ENCODE measurements around the gene ANKUB1. TPM values are rescaled to one million over a fixed set of nuclear protein-coding genes. Genes with fewer than 3 reads are reported as not detected.

ANKUB1 gene
- total and polyA plus RNA-seq, 7 donors: 2.9 TPM; not detected in 6

DNA sequence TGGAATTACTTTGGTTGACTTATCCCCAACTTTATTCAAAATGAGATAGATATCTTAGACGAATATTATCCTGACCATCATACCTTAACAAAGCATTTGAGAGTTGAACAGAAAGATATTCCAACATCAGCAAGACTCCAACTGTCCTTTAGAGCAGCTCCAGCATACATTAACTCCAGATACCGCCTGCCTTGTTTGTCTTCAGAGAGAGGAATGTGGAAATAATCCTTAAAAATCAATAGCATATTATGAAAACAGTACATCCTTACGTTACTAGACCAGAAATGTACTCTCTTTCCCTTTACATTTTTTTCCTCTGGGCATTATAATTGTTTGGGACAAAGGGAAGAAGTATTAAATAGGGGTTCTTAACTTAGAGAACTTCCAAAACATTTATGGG is 1.7 kb downstream of the ANKUB1 start:
- Histone ChIP-seq H3K27ac (no peak overlapping the region), H3K4me3 (no peak overlapping the region), H3K4me1 (no peaks in the 10 kb centered on the region), H3K27me3 (ENCODE audit: insufficient read depth in 3 of 3, low read length in 2 of 3) (peaks cover 0 to 10% (median 8%) of the 10 kb centered on the region in 3 donors), H3K36me3 (ENCODE audit: insufficient read depth in 1 of 2, low read depth in 1 of 2) (no peaks in the 10 kb centered on the region), H3K9me3 (no peaks in the 10 kb centered on the region)
- TF ChIP-seq, protein P1, sequence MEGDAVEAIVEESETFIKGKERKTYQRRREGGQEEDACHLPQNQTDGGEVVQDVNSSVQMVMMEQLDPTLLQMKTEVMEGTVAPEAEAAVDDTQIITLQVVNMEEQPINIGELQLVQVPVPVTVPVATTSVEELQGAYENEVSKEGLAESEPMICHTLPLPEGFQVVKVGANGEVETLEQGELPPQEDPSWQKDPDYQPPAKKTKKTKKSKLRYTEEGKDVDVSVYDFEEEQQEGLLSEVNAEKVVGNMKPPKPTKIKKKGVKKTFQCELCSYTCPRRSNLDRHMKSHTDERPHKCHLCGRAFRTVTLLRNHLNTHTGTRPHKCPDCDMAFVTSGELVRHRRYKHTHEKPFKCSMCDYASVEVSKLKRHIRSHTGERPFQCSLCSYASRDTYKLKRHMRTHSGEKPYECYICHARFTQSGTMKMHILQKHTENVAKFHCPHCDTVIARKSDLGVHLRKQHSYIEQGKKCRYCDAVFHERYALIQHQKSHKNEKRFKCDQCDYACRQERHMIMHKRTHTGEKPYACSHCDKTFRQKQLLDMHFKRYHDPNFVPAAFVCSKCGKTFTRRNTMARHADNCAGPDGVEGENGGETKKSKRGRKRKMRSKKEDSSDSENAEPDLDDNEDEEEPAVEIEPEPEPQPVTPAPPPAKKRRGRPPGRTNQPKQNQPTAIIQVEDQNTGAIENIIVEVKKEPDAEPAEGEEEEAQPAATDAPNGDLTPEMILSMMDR (IDR thresholded peaks at IDR 0.05): no peak
- no peak for ATAC-seq
- 65 to 75% (median 74%) methylated on average over 3 of the region's 3 CpGs for WGBS, 3 donors
- no peak for DNase-seq
- intact Hi-C loops (cut with DNase I): no loop called here

DNA sequence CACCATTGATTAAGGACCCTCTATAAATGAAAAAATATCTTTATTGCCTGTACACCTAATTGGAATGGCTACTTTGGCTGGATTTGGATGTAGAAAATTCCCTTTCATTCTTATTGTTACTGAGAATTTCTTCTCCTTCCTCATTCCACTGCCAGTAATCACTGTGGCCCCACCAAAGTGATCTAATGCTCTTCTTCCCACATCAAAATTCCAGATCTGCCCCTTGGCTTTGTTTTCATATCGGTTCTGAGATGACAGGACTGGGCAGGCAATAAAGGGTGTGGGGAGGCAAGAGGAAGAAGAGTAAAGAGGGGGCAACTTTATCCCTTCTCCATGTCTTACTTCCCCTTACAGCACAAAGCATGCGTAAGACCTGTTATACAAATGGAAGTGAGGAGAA is 2.1 kb downstream of the ANKUB1 start:
- WGBS, 3 donors: 79 to 85% (median 83%) methylated on average over 2 of the region's 2 CpGs
- DNase-seq (no peak), ATAC-seq (no peak)
- Histone ChIP-seq H3K9me3 (no peaks in the 10 kb centered on the region), H3K4me3 (no peak overlapping the region), H3K4me1 (no peaks in the 10 kb centered on the region), H3K27me3 (ENCODE audit: insufficient read depth in 3 of 3, low read length in 2 of 3) (peaks cover 0 to 10% (median 8%) of the 10 kb centered on the region in 3 donors), H3K27ac (no peak overlapping the region), H3K36me3 (ENCODE audit: insufficient read depth in 1 of 2, low read depth in 1 of 2) (no peaks in the 10 kb centered on the region)
- intact Hi-C loops (cut with DNase I): no loop called here
- TF ChIP-seq, protein P1 (IDR thresholded peaks at IDR 0.05): no peak

DNA sequence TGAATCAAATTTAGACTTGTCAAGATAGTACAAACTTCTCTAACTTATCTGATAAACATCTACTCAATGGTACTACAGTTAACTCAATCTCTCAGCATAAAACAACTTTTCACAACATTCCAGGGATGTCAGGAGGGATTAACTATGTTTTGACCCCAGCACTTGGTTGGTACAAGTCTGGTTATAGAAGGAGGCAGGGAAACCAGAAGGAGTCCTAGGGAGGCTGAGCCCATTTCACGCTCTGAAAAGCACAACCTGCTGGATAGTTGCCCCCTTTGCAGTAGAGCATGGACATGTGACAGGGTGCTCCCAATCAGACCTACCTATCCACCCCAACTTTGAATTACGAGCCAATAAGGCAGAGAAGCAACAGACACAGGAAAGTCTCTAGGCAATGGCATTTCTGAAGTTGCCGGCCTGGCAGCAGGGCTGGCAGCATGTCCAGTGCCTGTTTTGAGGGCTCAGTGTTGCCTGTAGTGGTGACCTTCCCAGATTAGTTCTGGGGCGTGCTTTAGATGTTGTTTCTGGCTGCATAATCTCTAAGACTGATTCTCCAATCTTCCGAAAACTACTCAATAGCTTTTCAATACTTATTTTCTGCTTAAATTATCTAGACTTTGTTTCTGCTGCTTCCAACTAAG is 8.2 kb downstream of the ANKUB1 start:
- no peaks in the 10 kb centered on the region for H3K36me3 ChIP-seq (ENCODE audit: insufficient read depth in 1 of 2, low read depth in 1 of 2)
- TF ChIP-seq, protein P1 (IDR thresholded peaks at IDR 0.05): no peak
- H3K27ac ChIP-seq: no peak overlapping the region
- 66 to 83% (median 68%) methylated on average over 5 of the region's 5 CpGs for WGBS, 3 donors
- DNase-seq (no peak), ATAC-seq (no peak)
- intact Hi-C loops (cut with DNase I): no loop called here
- no peak overlapping the region for H3K4me3 ChIP-seq
- H3K4me1 ChIP-seq: no peaks in the 10 kb centered on the region
- H3K27me3 ChIP-seq (ENCODE audit: insufficient read depth in 3 of 3, low read length in 2 of 3): no peaks in the 10 kb centered on the region
- no peaks in the 10 kb centered on the region for H3K9me3 ChIP-seq

DNA sequence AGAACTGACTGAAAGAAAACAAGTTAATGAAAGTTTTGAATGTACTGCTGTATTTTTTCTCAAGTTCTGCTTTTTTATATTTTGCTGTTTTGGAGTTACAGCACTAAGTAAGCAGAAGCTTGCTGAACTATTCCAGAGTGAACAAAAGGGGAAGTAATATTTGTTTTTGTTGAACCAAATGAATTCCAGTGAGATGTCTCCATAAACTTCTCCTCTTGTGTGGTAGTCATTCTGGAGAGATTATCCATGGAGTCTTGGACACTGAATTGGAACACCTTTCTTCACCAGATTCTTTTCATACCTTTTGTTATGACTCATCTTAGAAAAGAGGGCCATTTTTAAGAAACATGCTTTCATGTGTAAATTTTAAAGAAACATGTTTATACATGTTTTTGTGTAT is 8.8 kb downstream of the ANKUB1 start:
- Histone ChIP-seq H3K4me1 (no peaks in the 10 kb centered on the region), H3K4me3 (no peak overlapping the region), H3K27me3 (ENCODE audit: insufficient read depth in 3 of 3, low read length in 2 of 3) (no peaks in the 10 kb centered on the region), H3K36me3 (ENCODE audit: insufficient read depth in 1 of 2, low read depth in 1 of 2) (no peaks in the 10 kb centered on the region), H3K9me3 (no peaks in the 10 kb centered on the region), H3K27ac (no peak overlapping the region)
- ATAC-seq (no peak), DNase-seq (no peak)
- TF ChIP-seq, protein P1 (IDR thresholded peaks at IDR 0.05): no peak
- intact Hi-C loops (cut with DNase I): no loop called here

DNA sequence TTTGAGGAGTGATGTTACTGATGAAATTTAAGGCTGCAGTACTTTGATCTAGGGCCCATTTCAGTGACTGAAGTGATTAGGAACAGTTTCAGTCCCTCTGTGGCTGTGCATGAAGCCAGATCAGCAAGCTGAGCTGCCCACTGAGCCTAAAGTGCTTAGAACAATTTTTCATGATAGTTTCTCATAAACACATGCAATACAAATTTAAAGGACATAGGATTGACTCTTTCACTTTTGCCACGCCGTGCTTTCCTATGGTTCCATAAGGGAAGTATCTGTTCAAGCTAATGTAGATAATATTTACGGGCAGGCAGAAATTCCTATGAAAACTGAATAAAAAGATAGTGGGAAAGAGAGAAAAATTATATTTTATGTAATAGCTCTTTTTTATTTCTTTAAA is 10.6 kb downstream of the ANKUB1 start:
- ATAC-seq (no peak), DNase-seq (no peak)
- no peaks in the 10 kb centered on the region for H3K36me3 ChIP-seq (ENCODE audit: insufficient read depth in 1 of 2, low read depth in 1 of 2)
- TF ChIP-seq, protein P1 (IDR thresholded peaks at IDR 0.05): no peak
- H3K27ac ChIP-seq: no peak overlapping the region
- no peak overlapping the region for H3K4me3 ChIP-seq
- intact Hi-C loops (cut with DNase I): no loop called here
- H3K27me3 ChIP-seq (ENCODE audit: insufficient read depth in 3 of 3, low read length in 2 of 3): no peaks in the 10 kb centered on the region
- no peaks in the 10 kb centered on the region for H3K4me1 ChIP-seq
- H3K9me3 ChIP-seq: no peaks in the 10 kb centered on the region
- 81 to 92% (median 90%) methylated on average over 3 of the region's 3 CpGs for WGBS, 3 donors
